HG03432 (cell line): ENCODE results near the gene LYPD6.
"Not testable (repeated sequence)": the region's sequence is repeated elsewhere in the genome, so short reads cannot be mapped to it uniquely, and the experiment has no call there.

Experiments used
- ATAC-seq: cut with Tn5 transposase; IDR thresholded peaks from one replicate; pipeline ENCODE4 v1.9.1; 2021; ENCODE audit warnings: mild to moderate bottlenecking, moderate library complexity; ENCODE audit not compliant: unreplicated experiment

Gene LYPD6

GRCh38 chr2:149492923-149493322 is 162.5 kb downstream of the LYPD6 start:
- no peak for ATAC-seq

GRCh38 chr2:149499204-149499603 is 168.8 kb downstream of the LYPD6 start:
- not testable (repeated sequence) for ATAC-seq

GRCh38 chr2:149506808-149507207 is 176.4 kb downstream of the LYPD6 start:
- not testable (repeated sequence) for ATAC-seq

GRCh38 chr2:149507974-149508373 is 177.6 kb downstream of the LYPD6 start:
- no peak for ATAC-seq

- ATAC-seq, result no peak
Measured at GRCh38 chr2:149513461-149513860, 183.1 kb downstream of the LYPD6 start.
